CD4-positive, alpha-beta memory T cell (primary cell): ENCODE results near the gene NAP1L4. TPM values are rescaled to one million over a fixed set of nuclear protein-coding genes. Genes with fewer than 3 reads are reported as not detected.

Source experiments
- CTCF ChIA-PET: fragments of 350-600 bp; sonication (Branson Sonifier 250); formaldehyde crosslinking; loops from one replicate; lab custom pipeline; 2021; ENCODE audit warnings: inconsistent platforms; ENCODE audit not compliant: partially characterized antibody; lab: Charles Lee
- POLR2A ChIA-PET: fragments of 350-600 bp; sonication (Branson Sonifier 250); formaldehyde crosslinking; loops from one replicate; lab custom pipeline; 2021; ENCODE audit not compliant: partially characterized antibody; lab: Charles Lee
- DNase-seq, 5 donors: peaks; one replicate each; pipeline versions ENCODE4 v3.0.0 to v3.0.0-alpha.2; 2020 to 2022; ENCODE audit warnings: mixed read lengths in 1 of 5
- H3K27ac ChIP-seq: one replicate; pipeline ENCODE4 v1.7.0; 2013; ENCODE audit warnings: low read depth, low read length
- H3K27me3 ChIP-seq: 2 replicates; pipeline ENCODE4 v1.7.0; 2013; ENCODE audit warnings: mild to moderate bottlenecking, low read length, moderate library complexity; ENCODE audit not compliant: insufficient read depth
- H3K36me3 ChIP-seq: 2 replicates; pipeline ENCODE4 v1.7.0; 2013; ENCODE audit warnings: mild to moderate bottlenecking, low read length, moderate library complexity; ENCODE audit not compliant: insufficient read depth
- H3K4me1 ChIP-seq: 2 replicates; pipeline ENCODE4 v1.7.0; 2013; ENCODE audit warnings: mild to moderate bottlenecking, low read length, moderate library complexity; ENCODE audit not compliant: insufficient read depth
- H3K4me3 ChIP-seq, 2 donors: one replicate each; pipeline ENCODE4 v1.7.0; 2013; ENCODE audit warnings: low read length in 2 of 2, mild to moderate bottlenecking in 1 of 2
- H3K9me3 ChIP-seq, 2 donors: one replicate each; pipeline ENCODE4 v1.7.0; 2013; ENCODE audit warnings: low read length in 2 of 2, control low read depth in 1 of 2; ENCODE audit not compliant: control insufficient read depth in 1 of 2
- H3K27ac Mint-ChIP-seq, 7 donors: one replicate each; pipeline ENCODE4 v1.8.0; 2020 to 2021; ENCODE audit warnings: mixed read lengths in 7 of 7, mild to moderate bottlenecking in 6 of 7, inconsistent platforms in 3 of 7, moderate library complexity in 3 of 7
- H3K27me3 Mint-ChIP-seq, 2 donors: one replicate each; pipeline ENCODE4 v1.8.0; 2020 to 2021; ENCODE audit warnings: mixed read lengths in 2 of 2
- H3K36me3 Mint-ChIP-seq, 2 donors: one replicate each; pipeline ENCODE4 v1.8.0; 2020 to 2021; ENCODE audit warnings: mixed read lengths in 2 of 2, inconsistent platforms in 1 of 2, mild to moderate bottlenecking in 1 of 2
- H3K4me1 Mint-ChIP-seq, 4 donors: one replicate each; pipeline ENCODE4 v1.8.0; 2020 to 2021; ENCODE audit warnings: mixed read lengths in 4 of 4, mild to moderate bottlenecking in 1 of 4
- H3K4me3 Mint-ChIP-seq, 8 donors: one replicate each; pipeline ENCODE4 v1.8.0; 2020 to 2021; ENCODE audit warnings: mixed read lengths in 8 of 8, mild to moderate bottlenecking in 7 of 8, moderate library complexity in 6 of 8, inconsistent platforms in 3 of 8
- H3K9me3 Mint-ChIP-seq, 8 donors: one replicate each; pipeline ENCODE4 v1.8.0; 2020 to 2021; ENCODE audit warnings: mixed read lengths in 8 of 8, mild to moderate bottlenecking in 5 of 8, inconsistent platforms in 3 of 8, moderate library complexity in 1 of 8
- intact Hi-C: fragments of 100-400 bp; cut with micrococcal nuclease; formaldehyde crosslinking; loops from one replicate; pipeline ENCODE4 v1.15.1; 2023
- polyA plus RNA-seq, 2 donors: library from polyadenylated mRNA; unstranded; fragments of 300-500 nt; fragmentation: Illumina TruSeq; gene quantifications; one replicate each; pipeline ENCODE4 v1.2.3, GENCODE V29; 2021
- total RNA-seq, 2 experiments: library from RNA; stranded (reverse); gene quantifications; one replicate each; pipeline ENCODE4 v1.2.3, GENCODE V29; 2021

NAP1L4 gene
- total and polyA plus RNA-seq, 4 experiments from 2014 or later: 153 to 303 (median 230) TPM

GRCh38 chr11:2916114-2916891 lies 75.8 kb downstream of the NAP1L4 start:
- POLR2A ChIA-PET: interaction anchor here (1.1 kb wide), 1 partner anchor 13 kb away, joined by 5 read pairs; the partner anchor contains the start of gene PHLDA2

GRCh38 chr11:2915473-2915872 lies 76.7 kb downstream of the NAP1L4 start:
- H3K36me3 ChIP-seq: no peaks in the 10 kb centered on the region
- H3K4me1 ChIP-seq: peaks cover 9% of the 10 kb centered on the region
- no peaks in the 10 kb centered on the region for H3K9me3 ChIP-seq
- POLR2A ChIA-PET: no interaction called here
- H3K36me3 Mint-ChIP-seq: no peaks in the 10 kb centered on the region
- no peaks in the 10 kb centered on the region for H3K9me3 Mint-ChIP-seq
- no peaks in the 10 kb centered on the region for H3K27me3 ChIP-seq
- intact Hi-C loops: no loop called here
- H3K4me3 ChIP-seq: no peak overlapping the region
- H3K27me3 Mint-ChIP-seq: no peaks in the 10 kb centered on the region
- CTCF ChIA-PET: no interaction called here
- H3K27ac Mint-ChIP-seq: no peak overlapping the region
- DNase-seq: no peak
- peaks cover 6 to 11% (median 8%) of the 10 kb centered on the region in 4 donors for H3K4me1 Mint-ChIP-seq
- H3K4me3 Mint-ChIP-seq: no peak overlapping the region
- H3K27ac ChIP-seq: no peak overlapping the region

More at GRCh38 chr11:2916114-2916891, 75.8 kb downstream of the NAP1L4 start:
- no peak for DNase-seq
- no peak overlapping the region for H3K4me3 Mint-ChIP-seq
- Histone ChIP-seq H3K36me3 (no peaks in the 10 kb centered on the region), H3K4me1 (peaks cover 9% of the 10 kb centered on the region), H3K27ac (no peak overlapping the region), H3K27me3 (no peaks in the 10 kb centered on the region), H3K4me3 (no peak overlapping the region), H3K9me3 (no peaks in the 10 kb centered on the region)
- no peaks in the 10 kb centered on the region for H3K36me3 Mint-ChIP-seq
- H3K9me3 Mint-ChIP-seq: no peaks in the 10 kb centered on the region
- CTCF ChIA-PET: interaction anchor here (0.8 kb wide), 1 partner anchor 24 kb away, joined by 3 read pairs; no protein-coding TSS in a partner anchor
- H3K4me1 Mint-ChIP-seq: peaks cover 6 to 11% (median 8%) of the 10 kb centered on the region in 4 donors
- H3K27me3 Mint-ChIP-seq: no peaks in the 10 kb centered on the region
- intact Hi-C loops: no loop called here
- no peak overlapping the region for H3K27ac Mint-ChIP-seq

DNA sequence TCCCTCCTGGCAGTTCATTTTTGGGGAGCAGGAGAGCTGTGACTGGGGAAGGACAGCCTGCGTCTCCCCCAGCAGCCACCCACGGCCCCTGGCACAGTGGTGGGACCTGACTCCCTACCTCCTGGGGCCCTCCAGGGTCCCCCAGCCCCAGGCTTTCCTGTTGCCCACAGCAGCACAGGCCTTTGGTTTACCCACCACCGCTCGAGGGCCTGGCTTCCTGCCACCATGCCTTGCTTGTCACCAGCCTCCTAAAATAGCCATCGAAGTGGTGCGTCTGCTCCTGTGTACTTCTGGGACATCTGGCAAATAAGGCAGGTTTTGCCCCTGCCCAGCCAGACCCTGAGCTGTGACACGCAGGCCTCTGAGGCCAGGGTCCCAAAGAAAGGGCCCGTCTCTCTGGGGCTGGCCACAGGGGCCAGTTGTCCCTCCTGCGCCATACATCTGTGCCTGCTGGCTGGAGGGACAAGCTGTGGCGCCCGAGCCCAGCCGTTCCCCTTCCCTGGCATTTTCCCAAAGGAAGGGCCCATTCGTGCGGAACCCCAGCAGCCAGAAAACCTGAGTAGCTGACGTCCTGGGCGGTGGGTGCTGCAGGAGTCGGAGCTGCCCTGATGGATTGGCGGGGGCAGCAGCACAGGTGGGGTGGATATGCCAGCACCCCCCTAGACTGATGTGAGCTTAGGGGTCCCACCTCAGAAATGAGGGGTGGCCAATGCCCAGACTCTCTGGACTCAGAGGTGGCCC lies 77.5 kb downstream of the NAP1L4 start:
- Mint-ChIP-seq H3K27ac (no peak overlapping the region), H3K36me3 (no peaks in the 10 kb centered on the region), H3K9me3 (no peaks in the 10 kb centered on the region), H3K4me3 (no peak overlapping the region), H3K4me1 (peaks cover 6 to 11% (median 9%) of the 10 kb centered on the region in 4 donors), H3K27me3 (no peaks in the 10 kb centered on the region)
- H3K4me1 ChIP-seq: peaks cover 9% of the 10 kb centered on the region
- intact Hi-C loops: no loop called here
- H3K4me3 ChIP-seq: no peak overlapping the region
- H3K9me3 ChIP-seq: no peaks in the 10 kb centered on the region
- ChIA-PET POLR2A (no interaction called here), CTCF (no interaction called here)
- H3K36me3 ChIP-seq: no peaks in the 10 kb centered on the region
- DNase-seq: no peak
- H3K27me3 ChIP-seq: no peaks in the 10 kb centered on the region
- no peak overlapping the region for H3K27ac ChIP-seq

GRCh38 chr11:2913776-2914175 lies 78.4 kb downstream of the NAP1L4 start:
- CTCF ChIA-PET: no interaction called here
- no peaks in the 10 kb centered on the region for H3K36me3 ChIP-seq
- H3K4me3 ChIP-seq: no peak overlapping the region
- Mint-ChIP-seq H3K4me1 (peaks cover 6 to 11% (median 9%) of the 10 kb centered on the region in 4 donors), H3K27ac (peak overlapping the region in 3 of 7 donors; percentile 41 to 74 (median 61)), H3K27me3 (no peaks in the 10 kb centered on the region), H3K9me3 (no peaks in the 10 kb centered on the region), H3K4me3 (peak overlapping the region in 2 of 8 donors; percentile 45 to 49), H3K36me3 (no peaks in the 10 kb centered on the region)
- no peak overlapping the region for H3K27ac ChIP-seq
- DNase-seq: no peak
- H3K4me1 ChIP-seq: peaks cover 9% of the 10 kb centered on the region
- POLR2A ChIA-PET: no interaction called here
- no peaks in the 10 kb centered on the region for H3K9me3 ChIP-seq
- intact Hi-C loops: no loop called here
- no peaks in the 10 kb centered on the region for H3K27me3 ChIP-seq

- no peaks in the 10 kb centered on the region for H3K36me3 Mint-ChIP-seq
- no peaks in the 10 kb centered on the region for H3K27me3 Mint-ChIP-seq
- no peak for DNase-seq
- H3K4me3 Mint-ChIP-seq: no peak overlapping the region
- no peaks in the 10 kb centered on the region for H3K36me3 ChIP-seq
- H3K27me3 ChIP-seq: no peaks in the 10 kb centered on the region
- H3K4me1 Mint-ChIP-seq: peaks cover 6 to 11% (median 9%) of the 10 kb centered on the region in 4 donors
- no peaks in the 10 kb centered on the region for H3K9me3 ChIP-seq
- H3K27ac ChIP-seq: no peak overlapping the region
- CTCF ChIA-PET: no interaction called here
- POLR2A ChIA-PET: no interaction called here
- no peak overlapping the region for H3K4me3 ChIP-seq
- H3K4me1 ChIP-seq: peaks cover 9% of the 10 kb centered on the region
- intact Hi-C loops: no loop called here
- H3K27ac Mint-ChIP-seq: no peak overlapping the region
- H3K9me3 Mint-ChIP-seq: no peaks in the 10 kb centered on the region
Observed at GRCh38 chr11:2913019-2913431, 79.1 kb downstream of the NAP1L4 start.

DNA sequence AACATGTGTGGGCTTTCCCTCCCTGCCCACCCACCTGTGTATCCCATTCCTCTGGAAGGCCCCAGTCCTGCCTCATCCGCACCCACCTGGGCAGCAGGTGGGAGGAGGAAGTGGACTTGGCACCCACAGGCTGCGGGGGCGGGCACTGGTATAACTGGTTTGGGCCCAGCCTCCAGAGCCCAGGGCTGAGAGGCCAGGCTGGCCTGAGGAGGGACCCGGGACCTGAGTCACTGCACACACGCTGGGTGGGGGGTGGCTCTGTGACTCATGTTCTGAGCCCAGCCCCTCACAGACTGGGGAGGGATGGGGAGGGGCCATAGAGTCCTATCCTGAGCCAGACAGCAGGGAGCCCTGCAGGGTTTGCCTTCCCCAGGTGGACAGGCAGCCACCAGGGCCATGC lies 79.6 kb downstream of the NAP1L4 start:
- Histone ChIP-seq H3K4me1 (peaks cover 9% of the 10 kb centered on the region), H3K27ac (no peak overlapping the region), H3K4me3 (no peak overlapping the region), H3K36me3 (no peaks in the 10 kb centered on the region), H3K27me3 (no peaks in the 10 kb centered on the region), H3K9me3 (no peaks in the 10 kb centered on the region)
- H3K9me3 Mint-ChIP-seq: no peaks in the 10 kb centered on the region
- no peak overlapping the region for H3K27ac Mint-ChIP-seq
- ChIA-PET CTCF (no interaction called here), POLR2A (no interaction called here)
- DNase-seq: no peak
- H3K36me3 Mint-ChIP-seq: no peaks in the 10 kb centered on the region
- H3K27me3 Mint-ChIP-seq: no peaks in the 10 kb centered on the region
- intact Hi-C loops: no loop called here
- H3K4me3 Mint-ChIP-seq: no peak overlapping the region
- peaks cover 6 to 11% (median 9%) of the 10 kb centered on the region in 4 donors for H3K4me1 Mint-ChIP-seq

DNA sequence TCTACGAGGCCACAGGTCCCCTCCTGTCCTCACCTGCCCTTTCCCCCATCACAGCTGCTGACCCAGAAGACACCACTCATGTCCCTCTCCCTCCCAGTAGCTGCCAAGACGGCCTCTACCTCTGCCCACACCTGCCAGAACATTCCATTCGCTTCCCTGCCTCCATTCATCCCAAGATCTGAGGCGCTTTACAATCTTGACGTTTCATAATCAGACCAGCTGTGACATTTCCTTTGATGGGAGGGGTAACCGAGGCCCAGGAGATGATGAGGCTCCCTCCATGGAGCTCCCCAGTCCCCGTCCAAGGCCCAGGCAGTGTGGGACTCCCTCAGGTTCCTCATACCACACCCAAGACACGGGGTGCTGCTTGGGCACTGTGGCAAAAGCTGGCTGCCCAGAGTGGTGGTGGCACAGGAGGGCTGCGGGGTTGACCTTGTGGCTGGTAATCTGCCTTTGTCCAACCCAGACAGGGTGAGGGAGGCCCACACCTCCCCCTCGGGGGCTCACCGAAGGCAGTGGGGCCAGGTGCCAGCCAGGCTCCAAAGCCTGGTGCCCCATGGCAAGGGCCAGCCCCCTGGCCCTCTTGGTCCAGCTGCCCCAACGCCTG lies 80.2 kb downstream of the NAP1L4 start:
- Histone ChIP-seq H3K4me1 (peaks cover 9% of the 10 kb centered on the region), H3K9me3 (no peaks in the 10 kb centered on the region), H3K4me3 (no peak overlapping the region), H3K27ac (no peak overlapping the region), H3K36me3 (no peaks in the 10 kb centered on the region), H3K27me3 (no peaks in the 10 kb centered on the region)
- no peaks in the 10 kb centered on the region for H3K9me3 Mint-ChIP-seq
- intact Hi-C loops: no loop called here
- H3K27me3 Mint-ChIP-seq: no peaks in the 10 kb centered on the region
- CTCF ChIA-PET: no interaction called here
- no peak for DNase-seq
- H3K4me1 Mint-ChIP-seq: peaks cover 6 to 11% (median 9%) of the 10 kb centered on the region in 4 donors
- POLR2A ChIA-PET: no interaction called here
- H3K36me3 Mint-ChIP-seq: peaks cover 0 to under 1% of the 10 kb centered on the region in 2 donors
- H3K27ac Mint-ChIP-seq: peak overlapping the region in 2 of 7 donors; percentile 15 to 23
- no peak overlapping the region for H3K4me3 Mint-ChIP-seq
